H1 (cell line): Measurements from ENCODE around the gene UBE2D2. TPM values are rescaled to one million over a fixed set of nuclear protein-coding genes. Genes with fewer than 3 reads are reported as not detected.

Source experiments
- CHD7 ChIP-seq: fragments of 300-600 bp; sonication (generic); IDR thresholded peaks from 2 replicates; pipeline ENCODE4 v1.7.1; 2012; ENCODE audit warnings: low read length, moderate library complexity, mild to moderate bottlenecking, inconsistent platforms; ENCODE audit not compliant: insufficient replicate concordance
- HDAC2 ChIP-seq, 2 experiments: fragments of 300-600 bp in 1 of 2; sonication (generic) in 1 of 2; IDR thresholded peaks; 2 replicates each; pipeline ENCODE4 v1.6.1; 2011 to 2012; ENCODE audit warnings: low read depth in 2 of 2, low read length in 2 of 2, mild to moderate bottlenecking in 2 of 2, moderate library complexity in 2 of 2, borderline replicate concordance in 1 of 2, inconsistent platforms in 1 of 2
- JUN ChIP-seq: IDR thresholded peaks from 2 replicates; pipeline ENCODE4 v1.6.1; 2011; ENCODE audit warnings: low read depth, mild to moderate bottlenecking, improper control_type of control experiment, low read length
- SP1 ChIP-seq: IDR thresholded peaks from 2 replicates; pipeline ENCODE4 v1.6.1; 2011; ENCODE audit warnings: low read depth, low read length
- SP2 ChIP-seq: IDR thresholded peaks from 2 replicates; pipeline ENCODE4 v1.6.1; 2012; ENCODE audit warnings: mild to moderate bottlenecking, low read length, inconsistent platforms
- TAF1 ChIP-seq: IDR thresholded peaks from 2 replicates; pipeline ENCODE4 v1.6.1; 2011; ENCODE audit warnings: mild to moderate bottlenecking, low read depth, low read length
- TBP ChIP-seq: IDR thresholded peaks from 2 replicates; pipeline ENCODE4 v1.6.1; 2011; ENCODE audit warnings: low read depth, low read length, improper control_type of control experiment
- polyA plus RNA-seq, 7 experiments: library from polyadenylated mRNA; depleted of rRNA in 3 of 7; stranded (reverse) in 5 of 7; unstranded in 2 of 7; fragments of >200 nt in 5 of 7; fragments of 200-250 nt in 2 of 7; gene quantifications; 1 replicate in 5 of 7; 2 replicates in 1 of 7; 4 replicates in 1 of 7; pipeline versions ENCODE4 v1.2.1 to v1.2.3, GENCODE V29; 2011 to 2013; ENCODE audit warnings: missing spikeins in 2 of 7, mixed read lengths in 2 of 7
- total RNA-seq: library from RNA; stranded (reverse); fragmentation: NEBNext Ultra II Directional; extraction: Animal tissue kit (Norgen Biotek cat#: 25700); gene quantifications from 2 replicates; pipeline ENCODE4 v1.2.1, GENCODE V29; 2021

The UBE2D2 gene
- total and polyA plus RNA-seq, 2 of the 8 experiments (the other 6 are each of a cell fraction or from before 2014, with no cell fraction given), result 66.9 to 203 TPM

DNA sequence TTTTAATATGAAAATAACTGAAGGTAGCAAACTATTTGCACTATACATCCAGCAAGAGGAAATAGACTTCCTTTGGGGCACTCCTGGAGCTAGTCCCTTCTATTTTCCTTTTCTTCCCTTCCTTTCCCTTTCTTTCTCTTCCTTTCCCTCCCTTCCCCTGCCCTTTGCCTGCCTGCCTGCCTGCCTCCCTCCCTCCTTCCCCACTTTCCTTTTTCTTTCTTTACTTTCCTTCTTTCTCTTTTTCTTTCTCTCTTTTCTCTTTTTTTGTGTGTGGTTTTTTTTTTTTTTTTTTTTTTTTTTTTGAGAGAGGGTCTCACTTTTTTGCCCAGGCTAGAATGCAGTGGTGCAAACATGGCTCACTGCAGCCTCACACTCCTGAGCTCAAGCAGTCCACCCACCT is 69.7 kb downstream of the UBE2D2 start (continued):
- TF ChIP-seq CHD7 (no peak), SP1 (no peak), TAF1 (no peak), TBP (no peak), JUN (no peak), SP2 (no peak), HDAC2 (IDR thresholded peaks at IDR 0.05; ENCODE audit: borderline replicate concordance in 1 of 2, low read depth in 2 of 2, low read length in 2 of 2) (no peak)
- TF ChIP-seq, all 59 proteins: peak for 0
